GM23338 (cell line): ENCODE results near the gene NKX2-2. TPM values are rescaled to one million over a fixed set of nuclear protein-coding genes. Genes with fewer than 3 reads are reported as not detected.

Experiments used
- ATAC-seq: fragments of 200-7000 bp; cut with Tn5 transposase; 3 replicates; pipeline ENCODE4 v1.9.1; 2020
- DNase-seq: peaks from one replicate; pipeline ENCODE4 v3.0.0-alpha.2; 2015; ENCODE audit warnings: low spot score
- H2AFZ ChIP-seq: fragments of 200-600 bp; sonication (generic); 2 replicates; pipeline ENCODE4 v1.8.0; 2016; ENCODE audit warnings: antibody characterized with exemption, mild to moderate bottlenecking, moderate library complexity
- H3F3A ChIP-seq: fragments of 200-600 bp; sonication (generic); replicated peaks from 2 replicates; pipeline ENCODE4 v1.8.0; 2017; ENCODE audit warnings: antibody characterized with exemption, mixed run types, low read depth
- H3K27ac ChIP-seq: fragments of 200-600 bp; sonication (generic); 2 replicates; pipeline ENCODE4 v1.6.1; 2016; ENCODE audit warnings: low read depth
- H3K27me3 ChIP-seq: fragments of 200-600 bp; sonication (generic); 2 replicates; pipeline ENCODE4 v1.8.0; 2016; ENCODE audit warnings: mild to moderate bottlenecking, mixed run types, moderate library complexity; ENCODE audit not compliant: insufficient read depth
- H3K36me3 ChIP-seq: fragments of 200-600 bp; sonication (generic); 2 replicates; pipeline ENCODE4 v1.8.0; 2016; ENCODE audit warnings: mild to moderate bottlenecking; ENCODE audit not compliant: insufficient read depth
- H3K4me1 ChIP-seq: fragments of 200-600 bp; sonication (generic); 2 replicates; pipeline ENCODE4 v1.8.0; 2016; ENCODE audit warnings: mild to moderate bottlenecking, moderate library complexity; ENCODE audit not compliant: insufficient read depth
- H3K4me2 ChIP-seq: fragments of 200-600 bp; sonication (generic); 2 replicates; pipeline ENCODE4 v1.7.1; 2017; ENCODE audit warnings: mixed run types
- H3K4me3 ChIP-seq: fragments of 200-600 bp; sonication (generic); 2 replicates; pipeline ENCODE4 v1.6.1; 2016; ENCODE audit warnings: mixed run types
- H3K79me2 ChIP-seq: fragments of 200-600 bp; sonication (generic); replicated peaks from 2 replicates; pipeline ENCODE4 v1.8.0; 2017; ENCODE audit warnings: mild to moderate bottlenecking; ENCODE audit not compliant: insufficient read depth
- H3K9me2 ChIP-seq: fragments of 200-600 bp; sonication (generic); 2 replicates; pipeline ENCODE4 v1.8.0; 2017; ENCODE audit not compliant: insufficient read depth
- H4K20me1 ChIP-seq: fragments of 200-600 bp; sonication (generic); replicated peaks from 2 replicates; pipeline ENCODE4 v1.8.0; 2017; ENCODE audit warnings: mild to moderate bottlenecking; ENCODE audit not compliant: insufficient read depth
- H3K27ac Mint-ChIP-seq: 2 replicates; pipeline ENCODE4 v1.8.0; 2020; ENCODE audit warnings: inconsistent platforms, mild to moderate bottlenecking, moderate library complexity, mixed read lengths
- H3K27me3 Mint-ChIP-seq: 3 replicates; pipeline ENCODE4 v1.8.0; 2022; ENCODE audit warnings: low read depth, mild to moderate bottlenecking, moderate library complexity, mixed read lengths, inconsistent platforms; ENCODE audit not compliant: insufficient read depth, poor library complexity
- H3K36me3 Mint-ChIP-seq: 3 replicates; pipeline ENCODE4 v1.8.0; 2021; ENCODE audit warnings: low read depth, mild to moderate bottlenecking, inconsistent platforms, moderate library complexity, mixed read lengths
- H3K4me1 Mint-ChIP-seq: 3 replicates; pipeline ENCODE4 v1.8.0; 2020; ENCODE audit warnings: mild to moderate bottlenecking, inconsistent platforms, mixed read lengths
- H3K4me3 Mint-ChIP-seq: 3 replicates; pipeline ENCODE4 v1.8.0; 2021; ENCODE audit warnings: moderate library complexity, mild to moderate bottlenecking, inconsistent platforms, mixed read lengths
- H3K9me3 Mint-ChIP-seq: 3 replicates; pipeline ENCODE4 v1.8.0; 2020; ENCODE audit warnings: moderate library complexity, mild to moderate bottlenecking, inconsistent platforms, mixed read lengths
- CTCF ChIP-seq, 2 experiments: fragments of 200-600 bp in 1 of 2; sonication (generic) in 1 of 2; conservative IDR thresholded peaks; 2 replicates each; pipeline versions ENCODE4 v1.5.1 to v1.6.1; 2016 to 2017; ENCODE audit warnings: antibody characterized with exemption in 2 of 2, low read depth in 2 of 2, mild to moderate bottlenecking in 2 of 2, moderate library complexity in 1 of 2
- EZH2 ChIP-seq: fragments of 200-600 bp; sonication (generic); IDR thresholded peaks from one replicate; pipeline ENCODE4 v1.8.0; 2017; ENCODE audit warnings: antibody characterized with exemption, mild to moderate bottlenecking, low read depth; ENCODE audit not compliant: unreplicated experiment
- NANOG ChIP-seq: IDR thresholded peaks from 2 replicates; pipeline ENCODE4 v1.6.1; 2016; ENCODE audit warnings: antibody characterized with exemption, borderline replicate concordance
- POLR2AphosphoS5 ChIP-seq: IDR thresholded peaks from 2 replicates; pipeline ENCODE4 v1.6.1; 2016; ENCODE audit warnings: antibody characterized with exemption, low read depth
- STAT1 ChIP-seq: IDR thresholded peaks from one replicate; pipeline ENCODE4 v1.6.1; 2016; ENCODE audit warnings: antibody characterized with exemption; ENCODE audit not compliant: unreplicated experiment
- polyA plus RNA-seq: library from polyadenylated mRNA; unstranded; fragments of >200 nt; fragmentation: Nextera tagmentation; extraction: Ambion mirVana; gene quantifications from 2 replicates; pipeline ENCODE4 v1.2.1, GENCODE V29; 2016
- total RNA-seq: library from RNA; depleted of rRNA; stranded (reverse); fragments of >200 nt; shearing (Covaris generic); gene quantifications from 2 replicates; pipeline ENCODE4 v1.2.3, GENCODE V29; 2014
- TF ChIP-seq, protein P1 (sequence below): IDR thresholded peaks from 2 replicates; pipeline ENCODE4 v1.6.1; 2016; ENCODE audit warnings: antibody characterized with exemption

Gene NKX2-2
- total and polyA plus RNA-seq, 2 experiments from 2014 or later: not detected

- TF ChIP-seq NANOG: no peak
- peak; percentile 10 for TF ChIP-seq EZH2
- no peak for TF ChIP-seq STAT1
- no peak for TF ChIP-seq POLR2AphosphoS5
- TF ChIP-seq, protein P1, sequence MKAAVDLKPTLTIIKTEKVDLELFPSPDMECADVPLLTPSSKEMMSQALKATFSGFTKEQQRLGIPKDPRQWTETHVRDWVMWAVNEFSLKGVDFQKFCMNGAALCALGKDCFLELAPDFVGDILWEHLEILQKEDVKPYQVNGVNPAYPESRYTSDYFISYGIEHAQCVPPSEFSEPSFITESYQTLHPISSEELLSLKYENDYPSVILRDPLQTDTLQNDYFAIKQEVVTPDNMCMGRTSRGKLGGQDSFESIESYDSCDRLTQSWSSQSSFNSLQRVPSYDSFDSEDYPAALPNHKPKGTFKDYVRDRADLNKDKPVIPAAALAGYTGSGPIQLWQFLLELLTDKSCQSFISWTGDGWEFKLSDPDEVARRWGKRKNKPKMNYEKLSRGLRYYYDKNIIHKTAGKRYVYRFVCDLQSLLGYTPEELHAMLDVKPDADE: no peak
Observed at GRCh38 chr20:21523281-21523868, 9.5 kb upstream of the NKX2-2 start (continued).

DNA sequence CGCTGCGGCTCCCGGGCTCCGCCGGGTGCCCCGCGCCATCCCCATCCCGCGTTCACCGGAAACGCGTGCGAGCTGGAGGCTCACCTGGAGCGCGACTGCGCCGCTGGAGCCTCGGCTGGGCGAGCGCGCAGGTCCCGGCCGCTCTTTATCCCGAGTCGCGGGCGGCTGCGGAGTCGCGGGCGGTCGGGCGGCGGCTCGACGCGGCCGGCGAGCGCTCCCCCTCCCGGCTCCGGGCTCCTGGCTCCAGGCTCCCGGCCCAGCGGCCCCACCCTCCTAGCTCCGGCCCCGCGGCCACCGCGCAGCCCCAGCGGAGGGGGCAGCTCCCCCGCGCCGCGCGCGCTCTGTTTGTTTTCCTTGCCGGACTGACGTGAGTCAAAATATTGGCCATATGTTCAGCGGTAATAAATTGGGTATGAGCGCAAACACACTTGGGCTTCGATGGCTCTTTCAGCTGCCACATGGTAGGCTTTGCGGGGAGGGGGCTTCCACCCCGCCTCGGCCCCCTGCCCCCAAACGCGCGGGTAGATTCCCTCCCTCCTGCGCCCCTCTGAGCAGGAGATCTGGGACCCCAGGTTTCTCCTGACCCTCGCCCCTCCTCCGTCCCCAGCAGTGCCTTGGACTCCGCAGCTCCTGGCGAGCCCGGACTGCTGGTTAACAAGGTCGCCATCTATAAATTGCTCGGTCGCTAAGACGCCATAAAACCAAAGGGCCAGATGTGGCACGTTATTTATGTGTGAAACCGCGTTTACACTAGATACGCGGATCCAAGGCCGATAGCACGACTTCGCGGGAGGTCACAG lies 8.8 kb upstream of the NKX2-2 start:
- Histone ChIP-seq H3K4me3 (peak overlapping the region; percentile 66), H3F3A (peaks cover 25% of the 10 kb centered on the region), H3K4me1 (peaks cover 64% of the 10 kb centered on the region), H3K9me2 (no peaks in the 10 kb centered on the region), H2AFZ (peak overlapping the region; percentile 94), H3K27me3 (peaks cover 100% of the 10 kb centered on the region), H3K4me2 (peak overlapping the region; percentile 90), H4K20me1 (peaks cover 7% of the 10 kb centered on the region), H3K36me3 (no peaks in the 10 kb centered on the region; the same call in 1 of the 2 replicates), H3K79me2 (no peaks in the 10 kb centered on the region), H3K27ac (no peak overlapping the region)
- TF ChIP-seq EZH2 (peak; percentile 84), CTCF (conservative IDR thresholded peaks at IDR 0.05; ENCODE audit: low read depth in 2 of 2) (no peak)
- peaks cover 7% of the 10 kb centered on the region for H3K9me3 Mint-ChIP-seq
- H3K27ac Mint-ChIP-seq: no peak overlapping the region
- peak; percentile 62 for DNase-seq
- peak; percentile 21 for ATAC-seq
- H3K4me1 Mint-ChIP-seq: peaks cover 57% of the 10 kb centered on the region
- H3K36me3 Mint-ChIP-seq: no peaks in the 10 kb centered on the region
- peaks cover 88% of the 10 kb centered on the region for H3K27me3 Mint-ChIP-seq
- H3K4me3 Mint-ChIP-seq: peak overlapping the region; percentile 69

DNA sequence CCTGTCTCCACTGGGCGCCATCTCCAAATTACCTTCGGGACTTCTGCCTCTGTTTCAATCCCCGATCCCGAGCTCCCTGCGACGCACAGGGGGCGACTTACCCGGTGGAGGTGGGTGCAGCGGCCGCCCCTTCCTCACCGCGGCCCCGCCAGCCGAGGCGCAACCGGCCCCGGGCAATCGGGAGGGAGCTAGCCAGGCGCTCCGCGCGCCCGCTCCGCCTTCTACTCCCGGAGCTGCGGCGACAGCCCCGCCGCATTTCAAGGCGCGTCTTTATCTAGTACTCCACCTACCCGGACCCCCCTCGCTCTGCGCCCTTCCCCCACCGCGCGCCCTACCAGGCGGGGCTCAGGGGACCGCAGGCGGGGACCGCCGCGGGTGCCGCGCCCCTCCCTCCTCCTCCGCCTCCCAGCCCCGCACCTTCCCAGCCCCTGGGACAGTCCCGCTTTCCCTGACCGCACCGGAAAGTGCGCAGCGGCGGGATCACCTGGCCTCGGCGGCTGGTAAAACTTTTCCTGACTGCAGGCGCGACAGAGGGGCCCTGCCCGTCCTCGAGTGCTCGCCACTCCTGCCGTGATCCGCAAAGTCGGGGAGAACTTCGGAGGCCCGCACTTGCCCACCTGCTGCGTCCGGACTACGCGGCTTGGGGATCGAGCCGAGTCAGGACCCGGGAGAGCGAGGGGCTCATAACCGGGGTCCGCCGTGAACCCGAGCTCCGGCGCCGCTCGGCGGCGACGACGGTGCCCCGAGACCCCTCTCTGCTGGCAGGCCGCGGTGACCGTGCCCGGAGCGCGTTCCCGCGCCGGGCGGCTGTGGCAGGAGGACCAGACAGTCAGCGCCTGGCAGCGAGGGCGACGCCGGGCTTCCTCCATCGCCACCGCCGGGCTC lies 8.0 kb upstream of the NKX2-2 start:
- Histone ChIP-seq H3K9me2 (no peaks in the 10 kb centered on the region), H3K79me2 (no peaks in the 10 kb centered on the region), H2AFZ (peak overlapping the region; percentile 94), H3K4me2 (peak overlapping the region; percentile 90), H3K4me3 (peak overlapping the region; percentile 66), H4K20me1 (peaks cover 7% of the 10 kb centered on the region), H3F3A (peaks cover 25% of the 10 kb centered on the region), H3K36me3 (no peaks in the 10 kb centered on the region; the same call in 1 of the 2 replicates), H3K27me3 (peaks cover 100% of the 10 kb centered on the region), H3K27ac (no peak overlapping the region), H3K4me1 (peaks cover 72% of the 10 kb centered on the region)
- Mint-ChIP-seq H3K4me1 (peaks cover 63% of the 10 kb centered on the region), H3K4me3 (peak overlapping the region; percentile 71), H3K27ac (no peak overlapping the region), H3K9me3 (peaks cover 7% of the 10 kb centered on the region), H3K27me3 (peaks cover 92% of the 10 kb centered on the region), H3K36me3 (no peaks in the 10 kb centered on the region)
- peak; percentile 48 for TF ChIP-seq EZH2
- no peak for TF ChIP-seq STAT1
- DNase-seq: peak; percentile 63
- peak; percentile 19 for ATAC-seq
